Measurements from ENCODE around the gene SMIM20.

SMIM20 gene

DNA sequence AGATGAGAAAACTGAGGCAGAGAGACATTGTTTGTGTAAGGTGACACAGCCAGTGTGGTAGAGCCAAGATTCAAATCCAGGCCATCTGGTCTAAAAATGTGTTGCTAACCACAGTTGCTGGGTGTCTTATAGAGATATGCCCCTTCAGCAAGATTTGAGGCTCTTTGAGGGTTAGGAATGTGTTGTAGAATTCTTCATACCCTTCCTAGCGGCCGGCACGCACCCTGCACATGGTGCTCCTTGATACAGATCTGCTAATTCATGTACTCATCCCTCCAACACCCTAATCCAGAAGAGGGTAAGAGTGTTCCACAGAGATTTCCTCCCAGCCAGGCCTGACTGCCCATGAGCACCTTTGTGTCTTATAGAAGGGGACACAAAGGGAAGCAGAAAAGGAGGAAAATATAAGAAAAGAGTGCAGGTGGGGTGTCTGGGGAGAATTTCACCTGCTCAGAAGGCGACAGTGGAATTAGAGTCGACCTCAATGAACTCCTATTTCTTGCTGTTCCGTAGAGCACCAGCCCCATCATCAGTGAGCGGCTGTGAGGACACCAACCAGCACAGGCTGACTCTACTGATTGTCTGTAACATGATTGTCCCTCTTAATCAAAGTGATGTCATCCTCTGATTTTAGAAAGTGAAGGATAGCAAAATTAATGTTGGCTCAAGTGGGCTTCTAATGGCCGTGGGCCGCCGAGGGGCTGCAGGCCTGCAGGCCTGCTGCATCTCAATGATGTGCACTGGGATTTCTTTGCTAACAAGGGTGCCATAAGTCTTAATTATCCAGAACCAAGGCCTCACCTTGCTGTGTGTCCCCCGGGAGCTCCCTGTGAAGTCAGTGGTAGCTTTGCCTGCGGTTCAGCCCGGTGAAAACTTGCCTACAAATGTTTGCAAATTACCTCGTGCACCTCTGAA, 24.2 kb upstream of the SMIM20 start:
- no peak for TF ChIP-seq CTCF (IDR thresholded peaks at IDR 0.05; ENCODE audit: control extremely low read depth, extremely low read depth, low read depth, missing control alignments)
- ChIA-PET CTCF (interaction anchor here (0.8 kb wide), 1 partner anchor 21 kb away, joined by 3 read pairs; no protein-coding TSS in a partner anchor), POLR2A (no interaction called here)
- DNase-seq (ENCODE audit: extremely low spot score) = no peak

- POLR2A ChIA-PET = no interaction called here
- DNase-seq (ENCODE audit: extremely low spot score) = no peak
- no peak for TF ChIP-seq CTCF (IDR thresholded peaks at IDR 0.05; ENCODE audit: control extremely low read depth, extremely low read depth, low read depth, missing control alignments)
- CTCF ChIA-PET = no interaction called here
These were observed 23.2 kb upstream of the SMIM20 start for GRCh38 chr4:25890571-25891485.

DNA sequence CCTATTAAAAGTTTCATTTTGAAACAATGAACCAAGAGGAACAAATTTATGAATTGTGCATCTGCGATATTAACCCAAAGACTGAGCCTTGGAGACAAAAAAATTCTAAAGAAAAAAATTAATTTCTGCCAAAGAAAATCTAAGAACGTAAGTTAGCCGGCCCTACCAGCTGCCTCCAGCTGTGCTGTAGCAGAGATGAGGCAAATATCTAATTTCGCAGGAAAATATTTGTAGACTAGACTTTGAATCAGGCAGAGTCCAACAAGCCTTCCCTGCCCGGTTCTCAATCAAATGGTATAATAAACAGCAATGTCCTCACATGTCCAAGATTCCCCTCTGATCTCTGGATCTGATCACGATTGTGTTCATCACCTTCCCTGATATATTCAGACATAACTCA, 21.2 kb upstream of the SMIM20 start:
- ChIA-PET POLR2A (no interaction called here), CTCF (interaction anchor here (1.0 to 1.5 kb wide), 3 partner anchors 17 to 38 kb away, joined by 3 to 6 read pairs (median 6); partner anchors contain the start of gene SMIM20)
- TF ChIP-seq CTCF (IDR thresholded peaks at IDR 0.05; ENCODE audit: control extremely low read depth, extremely low read depth, low read depth, missing control alignments) = no peak
- no peak for DNase-seq (ENCODE audit: extremely low spot score)

DNA sequence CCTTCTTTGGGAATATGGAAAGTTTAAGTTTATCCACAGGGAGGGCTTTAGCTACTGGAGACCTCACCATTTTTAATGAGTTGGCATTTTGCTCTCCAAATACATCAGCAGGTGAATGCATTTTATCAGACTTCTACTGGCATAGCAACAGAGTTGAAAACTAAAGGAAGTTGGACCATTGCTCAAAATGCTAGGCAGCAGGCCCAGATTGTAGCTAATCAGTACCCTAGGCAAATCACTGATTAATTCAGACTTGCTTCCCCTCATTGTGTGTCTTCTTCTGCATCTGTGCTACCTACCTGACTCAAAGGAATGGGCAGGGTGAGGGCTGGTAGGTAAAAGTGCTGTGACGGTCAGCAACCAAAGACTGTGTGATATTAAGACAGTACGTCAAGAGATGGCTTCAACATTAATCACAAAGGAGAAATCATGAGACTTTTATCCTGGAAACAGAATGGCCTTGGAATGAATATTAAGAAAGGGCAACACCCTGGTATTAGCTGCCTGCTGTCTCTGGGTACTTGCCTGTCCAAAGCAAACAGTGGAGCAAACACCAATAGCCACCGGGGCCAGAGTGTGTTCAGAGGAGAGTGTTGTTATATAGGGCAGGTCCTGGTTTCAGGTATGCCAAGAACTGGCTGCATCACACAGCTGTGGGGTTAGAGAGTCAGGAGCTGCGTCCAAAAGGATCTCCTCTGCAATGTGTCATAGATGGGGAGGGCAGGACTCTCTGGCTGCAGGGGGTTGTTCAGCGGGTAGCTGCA, 17.1 kb upstream of the SMIM20 start:
- ChIA-PET POLR2A (no interaction called here), CTCF (interaction anchor here (0.9 to 1.3 kb wide), 3 partner anchors 13 to 25 kb away, joined by 3 to 4 read pairs (median 3); no protein-coding TSS in a partner anchor)
- no peak for TF ChIP-seq CTCF (IDR thresholded peaks at IDR 0.05; ENCODE audit: control extremely low read depth, extremely low read depth, low read depth, missing control alignments)
- no peak for DNase-seq (ENCODE audit: extremely low spot score)

- DNase-seq (ENCODE audit: extremely low spot score) = no peak
- no peak for TF ChIP-seq CTCF (IDR thresholded peaks at IDR 0.05; ENCODE audit: control extremely low read depth, extremely low read depth, low read depth, missing control alignments)
- ChIA-PET CTCF (interaction anchor here (1.0 to 2.1 kb wide), 3 partner anchors 12 to 25 kb away, joined by 3 to 6 read pairs (median 4); no protein-coding TSS in a partner anchor), POLR2A (no interaction called here)
These were observed 13.7 kb upstream of the SMIM20 start for GRCh38 chr4:25900310-25900709.
